GM23248 (cell line): ENCODE results near the gene ADCY5. TPM values are rescaled to one million over a fixed set of nuclear protein-coding genes. Genes with fewer than 3 reads are reported as not detected.
"Not testable (repeated sequence)": the region's sequence is repeated elsewhere in the genome, so short reads cannot be mapped to it uniquely, and the experiment has no call there.

Source experiments
- DNase-seq: peaks from one replicate; pipeline ENCODE4 v3.0.0-alpha.2; 2015
- H2AFZ ChIP-seq: fragments of 200-600 bp; sonication (generic); 2 replicates; pipeline ENCODE4 v1.6.1; 2016; ENCODE audit warnings: antibody characterized with exemption
- H3F3A ChIP-seq: fragments of 200-600 bp; sonication (generic); 2 replicates; pipeline ENCODE4 v1.6.1; 2016; ENCODE audit warnings: mild to moderate bottlenecking, antibody characterized with exemption, mixed run types; ENCODE audit not compliant: insufficient read depth
- H3K27ac ChIP-seq: fragments of 200-600 bp; sonication (generic); 2 replicates; pipeline ENCODE4 v1.5.1; 2016; ENCODE audit warnings: mild to moderate bottlenecking
- H3K27me3 ChIP-seq: fragments of 200-600 bp; sonication (generic); replicated peaks from 2 replicates; pipeline ENCODE4 v1.6.1; 2016; ENCODE audit warnings: mild to moderate bottlenecking; ENCODE audit not compliant: insufficient read depth
- H3K36me3 ChIP-seq: fragments of 200-600 bp; sonication (generic); 2 replicates; pipeline ENCODE4 v1.6.1; 2016; ENCODE audit warnings: low read depth, mild to moderate bottlenecking
- H3K4me1 ChIP-seq: fragments of 200-600 bp; sonication (generic); 2 replicates; pipeline ENCODE4 v1.6.1; 2016; ENCODE audit warnings: mild to moderate bottlenecking; ENCODE audit not compliant: insufficient read depth
- H3K4me2 ChIP-seq: fragments of 200-600 bp; sonication (generic); one replicate; pipeline ENCODE4 v1.6.1; 2016; ENCODE audit warnings: mild to moderate bottlenecking; ENCODE audit not compliant: unreplicated experiment
- H3K4me3 ChIP-seq: fragments of 200-600 bp; sonication (generic); 2 replicates; pipeline ENCODE4 v1.5.1; 2016; ENCODE audit warnings: mild to moderate bottlenecking
- H3K79me2 ChIP-seq: fragments of 200-600 bp; sonication (generic); 2 replicates; pipeline ENCODE4 v1.6.1; 2016; ENCODE audit warnings: mild to moderate bottlenecking; ENCODE audit not compliant: insufficient read depth
- H3K9ac ChIP-seq: fragments of 200-600 bp; sonication (generic); 2 replicates; pipeline ENCODE4 v1.6.1; 2016; ENCODE audit warnings: mild to moderate bottlenecking
- H3K9me2 ChIP-seq: fragments of 200-600 bp; sonication (generic); 2 replicates; pipeline ENCODE4 v1.6.1; 2016; ENCODE audit warnings: mixed run types, mild to moderate bottlenecking, moderate library complexity; ENCODE audit not compliant: insufficient read depth
- H3K9me3 ChIP-seq: fragments of 200-600 bp; sonication (generic); one replicate; pipeline ENCODE4 v1.6.1; 2017; ENCODE audit warnings: low read depth
- H4K20me1 ChIP-seq: fragments of 200-600 bp; sonication (generic); 2 replicates; pipeline ENCODE4 v1.6.0; 2016; ENCODE audit not compliant: insufficient read depth
- EZH2 ChIP-seq: fragments of 200-600 bp; sonication (generic); IDR thresholded peaks from 2 replicates; pipeline ENCODE4 v1.6.1; 2018; ENCODE audit warnings: antibody characterized with exemption, mild to moderate bottlenecking; ENCODE audit not compliant: insufficient read depth, poor library complexity, severe bottlenecking
- EZH2phosphoT487 ChIP-seq: fragments of 200-600 bp; sonication (generic); IDR thresholded peaks from 2 replicates; pipeline ENCODE4 v1.6.1; 2018; ENCODE audit warnings: antibody characterized with exemption, moderate library complexity, mild to moderate bottlenecking, low read depth; ENCODE audit not compliant: insufficient read depth
- WGBS, 2 experiments: methylation state at CpG; one replicate each; pipeline ENCODE4 v1.1.6; 2015 to 2017; ENCODE audit warnings: low lambda C conversion rate in 2 of 2, low coverage in 1 of 2; ENCODE audit errors: missing lambda C conversion rate in 2 of 2; 5-methylcytosine and 5-hydroxymethylcytosine counted together
- in situ Hi-C: fragments of 300-500 bp; cut with MboI; formaldehyde crosslinking; loops from 2 replicates; pipeline ENCODE4 v1.15.0; 2020
- polyA plus RNA-seq: library from polyadenylated mRNA; unstranded; fragments of >200 nt; fragmentation: Nextera tagmentation; extraction: Ambion mirVana; gene quantifications from 2 replicates; pipeline ENCODE4 v1.2.1, GENCODE V29; 2016
- total RNA-seq: library from RNA; depleted of rRNA; stranded (reverse); fragments of >200 nt; shearing (Covaris generic); gene quantifications from 2 replicates; pipeline ENCODE4 v1.2.3, GENCODE V29; 2014

The ADCY5 gene
- total and polyA plus RNA-seq, 2 experiments from 2014 or later: 0.09 to 1.2 TPM

GRCh38 chr3:123488645-123489347, 39.9 kb upstream of the ADCY5 start:
- in situ Hi-C loops: loop anchor here (10.0 kb wide), 1 partner anchor 154 kb away; no protein-coding TSS in a partner anchor
- Histone ChIP-seq H3K79me2 (no peaks in the 10 kb centered on the region), H3K27me3 (no peaks in the 10 kb centered on the region), H3K27ac (no peak overlapping the region), H3K9me2 (no peaks in the 10 kb centered on the region), H4K20me1 (no peaks in the 10 kb centered on the region), H3K4me1 (no peaks in the 10 kb centered on the region), H3F3A (peaks cover 8% of the 10 kb centered on the region; the same call in 1 of the 2 replicates), H3K9me3 (no peaks in the 10 kb centered on the region), H3K4me2 (no peak overlapping the region), H2AFZ (no peak overlapping the region), H3K36me3 (peaks cover 5% of the 10 kb centered on the region; the same call in 1 of the 2 replicates), H3K9ac (no peak overlapping the region), H3K4me3 (no peak overlapping the region)
- no peak for DNase-seq
- TF ChIP-seq EZH2phosphoT487: no peak
- no peak for TF ChIP-seq EZH2
- WGBS, 2 experiments: 64 to 69% methylated on average over 5 of the region's 5 CpGs

- not testable (repeated sequence) for H3K79me2 ChIP-seq, H2AFZ ChIP-seq, H3K4me3 ChIP-seq, H3K27ac ChIP-seq, H3K4me2 ChIP-seq, H3K36me3 ChIP-seq, H3K9ac ChIP-seq, H3F3A ChIP-seq, DNase-seq, H4K20me1 ChIP-seq, H3K9me3 ChIP-seq, H3K4me1 ChIP-seq, H3K9me2 ChIP-seq, H3K27me3 ChIP-seq
- 79 to 84% methylated on average over 8 of the region's 8 CpGs for WGBS, 2 experiments
- in situ Hi-C loops: loop anchor here (10.0 kb wide), 1 partner anchor 152 kb away; no protein-coding TSS in a partner anchor
These were observed 38.2 kb upstream of the ADCY5 start for GRCh38 chr3:123487063-123487462.

- TF ChIP-seq EZH2 (no peak), EZH2phosphoT487 (no peak)
- no peak overlapping the region for H3K4me3 ChIP-seq
- no peaks in the 10 kb centered on the region for H3K9me3 ChIP-seq
- in situ Hi-C loops: loop anchor here (10.0 kb wide), 1 partner anchor 152 kb away; no protein-coding TSS in a partner anchor
- H3F3A ChIP-seq: peaks cover 8% of the 10 kb centered on the region; the same call in 1 of the 2 replicates
- H3K9ac ChIP-seq: no peak overlapping the region
- no peak overlapping the region for H3K4me2 ChIP-seq
- H3K9me2 ChIP-seq: no peaks in the 10 kb centered on the region
- DNase-seq: no peak
- H3K27me3 ChIP-seq: no peaks in the 10 kb centered on the region
- WGBS, 2 experiments: 72 to 75% methylated on average over 7 of the region's 7 CpGs
- no peaks in the 10 kb centered on the region for H3K79me2 ChIP-seq
- H3K27ac ChIP-seq: no peak overlapping the region
- H3K36me3 ChIP-seq: no peaks in the 10 kb centered on the region
- no peak overlapping the region for H2AFZ ChIP-seq
- no peaks in the 10 kb centered on the region for H4K20me1 ChIP-seq
- no peaks in the 10 kb centered on the region for H3K4me1 ChIP-seq
These were observed 37.6 kb upstream of the ADCY5 start for GRCh38 chr3:123486460-123486859.

GRCh38 chr3:123485551-123485950, 36.7 kb upstream of the ADCY5 start:
- 94 to 95% methylated on average over 4 of the region's 4 CpGs for WGBS, 2 experiments
- Histone ChIP-seq H3K4me1 (no peaks in the 10 kb centered on the region), H3K27ac (no peak overlapping the region), H3K9ac (no peak overlapping the region), H3K9me2 (no peaks in the 10 kb centered on the region), H2AFZ (no peak overlapping the region), H4K20me1 (no peaks in the 10 kb centered on the region), H3K4me2 (no peak overlapping the region), H3K9me3 (no peaks in the 10 kb centered on the region), H3K36me3 (no peaks in the 10 kb centered on the region), H3K4me3 (no peak overlapping the region), H3K79me2 (no peaks in the 10 kb centered on the region), H3F3A (peaks cover 8% of the 10 kb centered on the region; the same call in 1 of the 2 replicates), H3K27me3 (peaks cover 4% of the 10 kb centered on the region; the same call in 1 of the 2 replicates)
- no peak for DNase-seq
- in situ Hi-C loops: loop anchor here (10.0 kb wide), 1 partner anchor 151 kb away; no protein-coding TSS in a partner anchor
- TF ChIP-seq EZH2 (no peak), EZH2phosphoT487 (no peak)
